Measurements from ENCODE around the gene CLIP2.

Gene CLIP2

DNA sequence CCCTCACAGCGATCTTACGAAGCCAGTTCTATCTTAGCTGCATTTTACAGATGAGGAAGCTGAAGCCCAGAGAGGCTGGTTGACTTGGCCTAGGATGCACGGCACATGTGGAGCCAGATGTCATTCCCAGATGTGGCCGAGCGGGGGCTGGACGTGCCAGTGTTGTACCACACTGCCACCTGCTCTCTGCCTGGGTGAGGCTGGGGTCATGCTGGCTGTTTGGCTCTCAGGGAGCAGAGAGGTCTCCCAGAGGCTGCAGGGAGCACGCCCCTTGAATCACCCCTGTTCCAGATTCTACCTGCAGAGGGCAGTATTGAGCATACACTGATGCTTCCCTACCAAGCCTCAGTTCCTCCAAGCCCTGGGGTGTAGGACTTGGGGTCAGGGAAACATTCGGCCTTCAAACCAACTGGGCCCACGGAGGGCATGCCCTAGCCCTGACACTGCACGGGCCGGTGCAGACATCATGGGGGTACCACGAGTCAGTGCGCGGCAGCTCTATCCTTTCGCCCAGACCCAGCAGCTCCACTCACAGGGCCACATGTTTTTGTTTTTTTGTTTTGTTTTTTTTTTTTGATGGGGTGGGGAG, 160.7 kb downstream of the CLIP2 start:
- DNase-seq = peak; percentile 70

DNA sequence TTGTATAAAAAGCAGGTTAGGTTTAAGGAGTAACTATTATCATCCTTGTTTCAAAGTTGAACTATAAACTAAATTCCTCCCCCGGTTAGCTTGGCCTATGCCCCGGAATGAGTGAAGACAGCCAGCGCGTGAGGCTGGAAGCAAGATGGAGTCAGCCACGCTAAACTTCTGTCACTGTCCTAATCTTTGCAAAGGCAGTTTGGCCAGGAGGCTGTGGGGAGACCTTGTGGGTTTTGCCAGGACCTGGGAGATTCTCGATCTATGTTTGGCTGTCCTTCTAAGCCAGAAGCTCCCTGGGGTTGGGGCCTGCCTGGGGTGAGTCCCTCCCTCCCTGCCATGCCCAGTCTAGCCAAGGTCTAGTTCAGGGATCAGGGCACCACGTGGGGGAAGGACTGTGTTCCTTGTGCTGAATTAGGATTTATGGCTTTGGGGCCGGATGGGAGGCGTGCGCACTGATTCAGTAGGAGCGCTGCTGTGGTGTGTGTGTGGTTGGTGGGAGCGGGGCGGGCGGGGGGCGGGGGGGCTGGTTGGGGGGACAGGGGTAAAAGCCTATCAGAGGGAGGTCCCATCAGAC, 163.6 kb downstream of the CLIP2 start:
- peak; percentile 37 for DNase-seq

DNA sequence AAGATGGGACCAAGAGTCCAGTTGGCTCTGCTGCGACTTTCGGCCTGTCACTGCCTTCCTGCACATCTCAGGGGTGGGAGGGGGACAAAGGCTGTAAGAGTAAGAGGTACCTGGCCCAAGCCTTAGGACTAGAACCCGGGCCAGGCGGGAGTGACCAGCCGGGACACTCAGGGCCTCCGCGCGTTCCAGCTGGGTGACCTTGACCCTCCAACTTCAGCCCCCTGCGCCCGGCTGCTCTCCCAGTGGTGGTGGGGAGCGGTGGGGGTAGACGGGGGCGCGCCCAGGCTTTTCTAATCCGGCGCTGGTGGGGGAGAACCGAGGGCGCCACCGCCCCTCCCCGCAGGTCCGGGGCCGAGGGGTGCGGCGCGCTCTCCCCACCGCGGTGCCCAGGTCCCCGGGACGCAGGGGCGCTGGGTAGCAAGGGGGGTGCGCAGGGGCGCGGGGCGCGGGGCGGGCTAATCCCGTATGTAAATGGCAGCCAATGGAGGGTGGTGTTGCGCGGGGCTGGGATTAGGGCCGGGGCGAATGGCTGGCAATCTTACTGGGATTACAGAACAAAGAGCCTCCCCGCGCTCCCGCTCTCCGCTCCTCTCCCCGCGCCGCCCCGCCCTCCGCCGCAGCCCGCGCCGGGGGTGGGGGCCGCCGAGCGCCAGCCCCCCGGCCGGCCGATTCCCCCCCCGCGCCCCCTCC, 164.3 kb downstream of the CLIP2 start, which contains the start of gene GTF2IRD1:
TSS of gene GTF2IRD1 (plus strand) at position 585 of the 690 bp plus-strand sequence. CDS start 54,175 bp downstream, outside the sequence.
- peak; percentile 66 for DNase-seq

DNA sequence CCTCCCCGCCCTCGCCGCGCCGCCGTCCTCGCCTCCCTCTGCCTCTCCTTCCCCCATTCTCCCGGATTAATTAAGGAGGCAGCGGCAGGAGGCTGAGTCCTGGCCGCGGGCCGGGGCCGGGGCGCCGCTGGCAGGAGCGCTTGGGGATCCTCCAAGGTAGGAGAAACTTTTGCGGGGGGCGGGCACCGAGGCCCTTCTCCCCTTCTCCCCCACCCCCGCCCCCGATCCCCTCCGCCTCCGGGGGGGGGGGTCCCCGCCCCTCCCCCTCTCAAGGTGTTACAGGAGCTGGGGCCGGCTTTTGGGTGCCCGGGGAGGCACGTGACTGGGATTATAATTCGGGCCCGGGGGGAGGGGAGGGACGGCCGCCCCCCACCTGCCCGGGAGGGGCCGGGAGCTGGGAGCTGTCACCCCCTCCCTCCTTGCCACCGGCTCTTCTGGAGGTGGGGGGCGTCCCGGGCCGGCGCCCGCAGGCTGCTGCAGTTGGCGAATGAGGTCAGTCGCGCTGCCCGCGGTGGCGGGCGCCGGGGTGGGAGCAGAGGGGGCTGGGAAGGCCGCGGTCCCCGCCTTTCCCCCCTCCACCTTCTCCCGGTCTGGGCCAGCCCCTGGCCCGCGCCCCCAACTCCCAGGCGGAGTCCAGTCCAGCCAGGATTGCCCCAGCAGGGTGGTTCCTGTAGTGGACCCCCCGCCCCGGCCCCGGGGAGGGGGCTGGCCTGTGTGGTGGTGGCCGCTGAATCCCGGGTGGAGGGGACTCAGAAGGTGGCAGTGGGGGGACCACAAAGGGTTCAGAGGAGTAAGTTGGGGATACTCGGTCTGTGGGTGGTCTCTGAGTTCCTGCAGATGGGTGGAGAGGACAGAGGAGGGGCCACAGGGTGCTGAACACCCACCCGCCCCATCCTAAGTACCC, 165.1 kb downstream of the CLIP2 start:
- DNase-seq = peak; percentile 76

DNA sequence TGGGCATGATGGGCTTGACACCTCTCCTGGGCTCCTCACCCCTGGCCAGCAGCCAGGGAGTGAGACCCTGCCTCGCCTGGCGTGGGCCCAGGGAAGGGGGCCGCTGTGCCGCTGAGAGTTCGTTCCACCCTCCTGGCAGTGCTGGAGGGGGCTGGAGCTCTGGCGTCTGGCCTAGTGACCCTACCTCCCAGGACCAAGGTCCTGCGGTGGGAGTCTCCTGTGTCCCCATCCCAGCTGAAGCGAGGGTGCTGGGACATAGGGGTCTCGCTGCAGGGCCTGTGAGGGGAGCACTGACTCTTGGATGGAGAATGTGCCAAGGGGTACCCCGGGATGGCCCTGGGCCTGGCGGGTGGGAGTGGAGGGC, 165.7 kb downstream of the CLIP2 start:
- peak; percentile 73 for DNase-seq

DNA sequence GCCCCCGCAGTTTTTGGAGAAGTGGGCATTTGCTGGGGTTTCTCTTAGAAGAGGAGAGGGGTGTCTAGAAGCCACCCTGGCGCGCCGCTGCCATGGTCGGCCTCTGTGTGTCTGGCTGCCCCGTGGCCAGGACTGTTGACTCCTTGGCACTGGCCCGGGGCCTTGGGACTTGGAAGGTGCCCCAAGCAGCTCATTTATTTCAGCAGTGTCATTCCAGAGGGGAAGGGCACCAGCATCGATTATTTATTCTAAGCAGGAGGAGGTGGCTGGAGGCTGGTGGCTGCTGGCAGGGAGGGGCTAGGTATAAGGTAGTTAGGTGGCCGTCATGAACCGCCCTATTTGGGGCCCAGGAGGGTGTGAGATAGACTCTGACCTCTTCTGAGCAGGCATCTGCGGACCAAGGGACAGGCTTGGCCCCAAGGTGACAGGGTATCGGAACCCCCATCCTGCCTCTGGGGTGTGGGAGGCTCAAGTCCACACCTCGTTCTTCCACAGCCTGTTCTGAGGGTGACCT, 166.1 kb downstream of the CLIP2 start:
- DNase-seq = no peak

Measured in retina (tissue), 1 donor.